Measurements from ENCODE around the gene OLFML1.

DNA sequence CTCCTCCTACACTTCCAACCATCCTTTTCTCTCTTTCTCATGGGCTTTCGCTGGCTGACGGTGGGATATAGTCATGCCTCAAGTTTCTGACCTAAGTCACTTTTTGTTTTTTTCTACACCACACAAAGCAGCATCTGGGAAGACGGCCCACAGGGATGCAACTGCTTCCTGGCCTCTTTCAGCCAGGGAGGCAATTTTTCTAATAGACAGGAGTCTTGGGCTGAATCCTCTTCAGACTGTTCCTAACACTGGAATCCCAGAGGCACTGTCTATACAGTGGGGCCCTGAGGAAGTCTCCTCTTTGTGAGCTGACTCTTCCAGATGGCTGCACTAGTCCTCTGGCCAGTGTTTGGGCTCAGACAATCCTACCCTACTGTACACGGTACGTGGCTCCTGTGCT, 39.7 kb upstream of the OLFML1 start:
- TF ChIP-seq OSR1 (CRISPR knock-in tag; IDR thresholded peaks at IDR 0.05) (no peak), ARNTL (CRISPR knock-in tag; IDR thresholded peaks at IDR 0.05; ENCODE audit: borderline replicate concordance, low read depth) (no peak)

All from SK-N-SH treated with all-trans-retinoic acid at 6 μM for 48 hours (cell line).